Stimulated activated CD8-positive, alpha-beta memory T cell treated with anti-CD3 and anti-CD28 coated beads, Interleukin-15, amount 100 ng/mL, for 4 hours (primary cell): Measurements from ENCODE around the gene PAM16.

Experiments
- DNase-seq, 2 donors: peaks; one replicate each; pipeline ENCODE4 v3.0.0-alpha.2; 2020; ENCODE audit warnings: low read depth in 2 of 2

The PAM16 gene

GRCh38 chr16:4383591-4384444 lies 32.7 kb upstream of the PAM16 start:
- DNase-seq, result no peak

- no peak for DNase-seq
Observed at GRCh38 chr16:4382795-4383357, 31.8 kb upstream of the PAM16 start.

GRCh38 chr16:4381935-4382794 lies 31.0 kb upstream of the PAM16 start:
- no peak for DNase-seq

GRCh38 chr16:4381072-4381934 lies 30.2 kb upstream of the PAM16 start:
- no peak for DNase-seq

- DNase-seq, result no peak
Observed at GRCh38 chr16:4380119-4381063, 29.3 kb upstream of the PAM16 start.

GRCh38 chr16:4378999-4379690 lies 28.0 kb upstream of the PAM16 start:
- no peak for DNase-seq

GRCh38 chr16:4378161-4378666 lies 27.1 kb upstream of the PAM16 start:
- no peak for DNase-seq

GRCh38 chr16:4377573-4378154 lies 26.5 kb upstream of the PAM16 start:
- no peak for DNase-seq

GRCh38 chr16:4376893-4377572 lies 25.9 kb upstream of the PAM16 start:
- DNase-seq, result no peak

GRCh38 chr16:4376126-4376892 lies 25.2 kb upstream of the PAM16 start:
- DNase-seq, result no peak

GRCh38 chr16:4375717-4376116 lies 24.6 kb upstream of the PAM16 start:
- no peak for DNase-seq

- no peak for DNase-seq
Observed at GRCh38 chr16:4373909-4374742, 23.0 kb upstream of the PAM16 start.

GRCh38 chr16:4373356-4373908 lies 22.3 kb upstream of the PAM16 start:
- no peak for DNase-seq

- DNase-seq, result no peak
Observed at GRCh38 chr16:4372578-4373355, 21.6 kb upstream of the PAM16 start.

GRCh38 chr16:4372001-4372577 lies 21.0 kb upstream of the PAM16 start:
- DNase-seq, result no peak
